ENCODE results near the gene MYL6B.

DNA sequence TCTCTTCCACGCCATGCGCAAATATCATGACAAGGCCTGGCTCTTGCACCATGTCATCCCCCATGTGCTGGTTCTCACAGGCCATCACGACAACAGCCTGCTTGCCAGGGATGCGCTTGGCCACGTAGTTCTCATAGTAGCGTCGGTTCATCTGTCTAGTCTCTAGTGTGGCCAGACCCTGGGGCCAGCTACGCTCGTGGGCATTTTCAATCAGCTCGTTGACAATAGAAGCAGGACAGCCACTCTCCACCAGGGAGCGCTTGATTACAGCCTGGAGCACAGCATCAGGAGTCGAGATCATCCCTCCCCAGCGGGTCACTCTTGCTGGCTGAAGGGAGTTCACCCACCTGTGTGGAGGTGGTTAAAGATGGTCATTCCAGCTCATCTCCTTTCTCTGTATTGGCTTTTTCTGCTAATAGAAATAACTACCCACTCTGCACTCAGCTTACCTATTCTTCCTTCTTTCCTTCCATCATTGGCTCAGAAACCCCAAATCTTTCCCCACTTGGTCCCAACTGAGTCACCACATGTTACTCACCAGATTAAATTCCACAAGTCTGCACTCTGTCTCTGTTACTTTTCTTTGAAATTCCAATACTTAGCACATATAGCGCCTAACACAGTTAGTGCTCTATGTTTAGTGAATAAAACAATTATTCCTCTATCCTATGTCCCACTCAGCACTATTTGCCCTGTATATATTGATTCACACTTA lies 54.2 kb downstream of the MYL6B start:
- TF ChIP-seq, protein P1, sequence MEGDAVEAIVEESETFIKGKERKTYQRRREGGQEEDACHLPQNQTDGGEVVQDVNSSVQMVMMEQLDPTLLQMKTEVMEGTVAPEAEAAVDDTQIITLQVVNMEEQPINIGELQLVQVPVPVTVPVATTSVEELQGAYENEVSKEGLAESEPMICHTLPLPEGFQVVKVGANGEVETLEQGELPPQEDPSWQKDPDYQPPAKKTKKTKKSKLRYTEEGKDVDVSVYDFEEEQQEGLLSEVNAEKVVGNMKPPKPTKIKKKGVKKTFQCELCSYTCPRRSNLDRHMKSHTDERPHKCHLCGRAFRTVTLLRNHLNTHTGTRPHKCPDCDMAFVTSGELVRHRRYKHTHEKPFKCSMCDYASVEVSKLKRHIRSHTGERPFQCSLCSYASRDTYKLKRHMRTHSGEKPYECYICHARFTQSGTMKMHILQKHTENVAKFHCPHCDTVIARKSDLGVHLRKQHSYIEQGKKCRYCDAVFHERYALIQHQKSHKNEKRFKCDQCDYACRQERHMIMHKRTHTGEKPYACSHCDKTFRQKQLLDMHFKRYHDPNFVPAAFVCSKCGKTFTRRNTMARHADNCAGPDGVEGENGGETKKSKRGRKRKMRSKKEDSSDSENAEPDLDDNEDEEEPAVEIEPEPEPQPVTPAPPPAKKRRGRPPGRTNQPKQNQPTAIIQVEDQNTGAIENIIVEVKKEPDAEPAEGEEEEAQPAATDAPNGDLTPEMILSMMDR (IDR thresholded peaks at IDR 0.05) = peak; percentile 21 to 47 (median 25)
- TF ChIP-seq POLR2AphosphoS5 (IDR thresholded peaks at IDR 0.05) (no peak), POLR2A (IDR thresholded peaks at IDR 0.05) (no peak)

All from breast epithelium (tissue), 3 donors.